Stimulated activated CD4-positive, alpha-beta T cell treated with anti-CD3 and anti-CD28 coated beads, TNF-alpha, amount 100 ng/mL, for 4 hours (primary cell): Measurements from ENCODE around the gene SOX15.
"Not testable (repeated sequence)": the region's sequence is repeated elsewhere in the genome, so short reads cannot be mapped to it uniquely, and the experiment has no call there.

Experiments
- DNase-seq, 3 experiments: peaks; one replicate each; pipeline ENCODE4 v3.0.0-alpha.2; 2020; ENCODE audit warnings: low read depth in 3 of 3

The SOX15 gene

GRCh38 chr17:7610641-7611040, 20.7 kb upstream of the SOX15 start:
- no peak for DNase-seq

- DNase-seq = no peak
Observed at GRCh38 chr17:7606280-7606679, 16.4 kb upstream of the SOX15 start.

- not testable (repeated sequence) for DNase-seq
Observed at GRCh38 chr17:7597561-7597960, 7.7 kb upstream of the SOX15 start.

GRCh38 chr17:7593296-7593695, 3.4 kb upstream of the SOX15 start:
- DNase-seq = no peak

- no peak for DNase-seq
Observed at GRCh38 chr17:7592422-7593021, 2.6 kb upstream of the SOX15 start.

GRCh38 chr17:7591596-7591995, 1.7 kb upstream of the SOX15 start:
- DNase-seq = no peak

GRCh38 chr17:7590743-7591142, 849 bp upstream of the SOX15 start:
- no peak for DNase-seq

- peak in 2 of 3 experiments; percentile 45 to 49 for DNase-seq
Observed at GRCh38 chr17:7589204-7589868, 558 bp downstream of the SOX15 start.

- no peak for DNase-seq
Observed at GRCh38 chr17:7588553-7589203, 1.2 kb downstream of the SOX15 start.

GRCh38 chr17:7587420-7588151, 2.3 kb downstream of the SOX15 start:
- DNase-seq = no peak

- no peak for DNase-seq
Observed at GRCh38 chr17:7586673-7587419, 3.0 kb downstream of the SOX15 start.

GRCh38 chr17:7583253-7584109, 6.4 kb downstream of the SOX15 start, which contains the start of gene MPDU1:
TSS of gene MPDU1 (plus strand) at chr17:7583852. CDS start at chr17:7583863, 11 bp downstream.
- peak; percentile 83 to 89 (median 89) for DNase-seq

GRCh38 chr17:7582396-7583252, 7.3 kb downstream of the SOX15 start:
- DNase-seq = no peak

- DNase-seq = no peak
Observed at GRCh38 chr17:7580604-7581575, 9.0 kb downstream of the SOX15 start.

GRCh38 chr17:7579834-7580603, 9.9 kb downstream of the SOX15 start:
- DNase-seq = no peak

- DNase-seq = peak in 2 of 3 experiments; percentile 57 to 64
Observed at GRCh38 chr17:7579001-7579833, 10.7 kb downstream of the SOX15 start, which contains the start of gene CD68. TSS of gene CD68 (plus strand) at chr17:7579638. CDS start at chr17:7579678, 40 bp downstream.
